HepG2 (cell line): ENCODE data around the gene KMT2E. TPM values are rescaled to one million over a fixed set of nuclear protein-coding genes. Genes with fewer than 3 reads are reported as not detected.

Experiments used
- ATAC-seq: fragments of 200-7000 bp; cut with Tn5 transposase; 3 replicates; pipeline ENCODE4 v1.9.1; 2020; ENCODE audit warnings: mild to moderate bottlenecking, moderate library complexity
- BruUV-seq: library from RNA; stranded (reverse); fragments of 400-500 nt; replicated peaks from 2 replicates; lab custom pipeline; 2021; lab: Mats Ljungman, UMichigan
- CTCF ChIA-PET: fragments of 300-600 bp; formaldehyde crosslinking; extraction: SDS; loops from one replicate; lab custom pipeline; 2021; ENCODE audit warnings: low total read pairs, inconsistent platforms, low intra/inter-chr PET ratio; lab: Yijun Ruan, JAX
- POLR2A ChIA-PET: fragments of 350-600 bp; sonication (Branson Sonifier 250); formaldehyde crosslinking; loops from one replicate; lab custom pipeline; 2020; ENCODE audit warnings: antibody characterized with exemption, inconsistent platforms; lab: Yijun Ruan, JAX
- DNase-seq: peaks from one replicate; pipeline ENCODE4 v3.0.0-alpha.2; 2015; ENCODE audit warnings: low spot score
- FAIRE-seq: peaks from 3 replicates; lab custom pipeline; 2011; peaks lifted over from hg19 to GRCh38; lab: Jason Lieb, UNC
- H2AFZ ChIP-seq: one replicate; pipeline ENCODE4 v1.6.1; 2011; ENCODE audit warnings: low read length, inconsistent platforms
- H3K27ac ChIP-seq: fragments of 300-600 bp; 3 replicates; pipeline ENCODE4 v1.8.0; 2011; ENCODE audit warnings: mixed run types, mild to moderate bottlenecking, mixed read lengths, low read length, inconsistent platforms; ENCODE audit not compliant: insufficient read depth; ENCODE audit errors: extremely low read length
- H3K27me3 ChIP-seq, 2 experiments: fragments of 200-600 bp in 1 of 2; 2 replicates in 1 of 2; 3 replicates in 1 of 2; pipeline versions ENCODE4 v1.6.0 to v1.8.0; 2011; ENCODE audit warnings: low read length in 2 of 2, mild to moderate bottlenecking in 2 of 2, moderate library complexity in 2 of 2, inconsistent platforms in 1 of 2; ENCODE audit not compliant: insufficient read depth in 2 of 2, control insufficient read depth in 1 of 2
- H3K36me3 ChIP-seq, 2 experiments: fragments of 200-600 bp in 1 of 2; replicated peaks in 1 of 2; 2 replicates in 1 of 2; 3 replicates in 1 of 2; pipeline versions ENCODE4 v1.5.1 to v1.8.0; 2011; ENCODE audit warnings: low read length in 2 of 2, inconsistent platforms in 1 of 2; ENCODE audit not compliant: insufficient read depth in 2 of 2, control insufficient read depth in 1 of 2
- H3K4me1 ChIP-seq: 2 replicates; pipeline ENCODE4 v1.5.1; 2012; ENCODE audit warnings: low read length, inconsistent platforms; ENCODE audit not compliant: insufficient read depth
- H3K4me2 ChIP-seq: 2 replicates; pipeline ENCODE4 v1.6.0; 2011; ENCODE audit warnings: low read depth, low read length, inconsistent platforms
- H3K4me3 ChIP-seq, 3 experiments: fragments of 200-600 bp in 1 of 3; sonication (generic), shearing (Covaris generic) in 1 of 3; replicated peaks in 1 of 3; 2 replicates each; pipeline ENCODE4 v1.5.1; 2011 to 2016; ENCODE audit warnings: low read length in 3 of 3, inconsistent platforms in 2 of 3, low read depth in 2 of 3, mild to moderate bottlenecking in 2 of 3, control low read depth in 1 of 3, mixed read lengths in 1 of 3; ENCODE audit not compliant: insufficient read depth in 1 of 3
- H3K79me2 ChIP-seq: one replicate; pipeline ENCODE4 v1.6.1; 2011; ENCODE audit warnings: low read length, inconsistent platforms; ENCODE audit not compliant: insufficient read depth
- H3K9ac ChIP-seq: 2 replicates; pipeline ENCODE4 v1.6.0; 2011; ENCODE audit warnings: mild to moderate bottlenecking, low read depth, low read length, inconsistent platforms; ENCODE audit not compliant: insufficient read depth
- H3K9me3 ChIP-seq: 2 replicates; pipeline ENCODE4 v1.5.1; 2012; ENCODE audit warnings: mild to moderate bottlenecking, low read length
- H4K20me1 ChIP-seq: 2 replicates; pipeline ENCODE4 v1.6.0; 2011; ENCODE audit warnings: inconsistent platforms, mild to moderate bottlenecking, low read length, moderate library complexity; ENCODE audit not compliant: insufficient read depth
- ARNT ChIP-seq: fragments of 450-650 bp; IDR thresholded peaks from 2 replicates; pipeline ENCODE4 v1.6.1; 2017
- E2F2 ChIP-seq: sonication (generic); formaldehyde crosslinking; IDR thresholded peaks from 2 replicates; pipeline ENCODE4 v1.4.0; 2020; ENCODE audit warnings: missing genetic modification reagents, borderline replicate concordance
- GATA4 ChIP-seq: sonication (generic); IDR thresholded peaks from 2 replicates; pipeline ENCODE4 v1.6.1; 2016; ENCODE audit warnings: antibody characterized with exemption, low read depth, borderline replicate concordance
- HMG20B ChIP-seq: conservative IDR thresholded peaks from 2 replicates; pipeline ENCODE4 v1.6.1; 2016; ENCODE audit warnings: missing genetic modification reagents, missing compliant biosample characterization
- KDM6A ChIP-seq: IDR thresholded peaks from 2 replicates; pipeline ENCODE4 v1.6.1; 2016; ENCODE audit warnings: low read depth
- RAD21 ChIP-seq: fragments of 450-650 bp; formaldehyde crosslinking; IDR thresholded peaks from 2 replicates; pipeline ENCODE4 v1.5.0; 2020; ENCODE audit warnings: mild to moderate bottlenecking
- RFX1 ChIP-seq: fragments of 450-650 bp; IDR thresholded peaks from 2 replicates; pipeline ENCODE4 v1.6.1; 2017
- SPEN ChIP-seq: sonication (generic); formaldehyde crosslinking; IDR thresholded peaks from 2 replicates; pipeline ENCODE4 v1.5.1; 2020; ENCODE audit warnings: low read depth, mild to moderate bottlenecking, missing genetic modification reagents
- ZNF740 ChIP-seq: sonication (generic); formaldehyde crosslinking; IDR thresholded peaks from 2 replicates; pipeline ENCODE4 v1.4.0; 2020; ENCODE audit warnings: missing genetic modification reagents
- ZNF770 ChIP-seq: sonication (generic); formaldehyde crosslinking; IDR thresholded peaks from 2 replicates; pipeline ENCODE4 v1.5.0; 2020; ENCODE audit warnings: mild to moderate bottlenecking, missing genetic modification reagents
- WGBS: methylation state at CpG from one replicate; pipeline ENCODE4 v1.1.6; 2017; ENCODE audit warnings: low lambda C conversion rate; 5-methylcytosine and 5-hydroxymethylcytosine counted together
- in situ Hi-C: cut with HindIII; loops from 2 replicates; pipeline ENCODE4 v1.10.0; 2017; ENCODE audit warnings: low pct_unique_long_range_greater_than_20kb; ENCODE audit not compliant: extremely low pct_ligation_motif_present
- intact Hi-C: fragments of 100-400 bp; cut with micrococcal nuclease; formaldehyde crosslinking; loops from one replicate; pipeline ENCODE4 v1.10.0; 2022; ENCODE audit not compliant: unreplicated experiment
- polyA plus RNA-seq, 8 experiments: library from polyadenylated mRNA; depleted of rRNA in 3 of 8; stranded (reverse) in 7 of 8; unstranded in 1 of 8; fragments of >200 nt; fragmentation: Illumina TruSeq in 4 of 8; extraction: Trizol in 4 of 8; gene quantifications; 2 replicates each; pipeline versions ENCODE4 v1.2.1 to v1.2.3, GENCODE V29; 2011 to 2016; ENCODE audit warnings: low read depth in 4 of 8, missing spikeins in 1 of 8, mixed read lengths in 1 of 8; ENCODE audit not compliant: insufficient read depth in 1 of 8
- total RNA-seq, 5 experiments: library from RNA; depleted of rRNA; stranded (reverse); fragments of >200 nt; fragmentation: Illumina TruSeq; extraction: Trizol; gene quantifications; 2 replicates each; pipeline ENCODE4 v1.2.3, GENCODE V29; 2016; ENCODE audit warnings: low read depth in 1 of 5

Gene KMT2E
- total and polyA plus RNA-seq, 2 of the 13 experiments (the other 11 are each of a cell fraction or from before 2014, with no cell fraction given): 6.3 to 24.4 TPM

GRCh38 chr7:105149827-105150226, 135.8 kb downstream of the KMT2E start:
- H4K20me1 ChIP-seq: no peaks in the 10 kb centered on the region; the same call in 1 of the 2 replicates
- no peak overlapping the region for H3K27ac ChIP-seq
- no peak for ATAC-seq
- peaks cover 0 to 3% of the 10 kb centered on the region in 2 experiments; a peak in 1 of 5 replicates for H3K36me3 ChIP-seq
- WGBS: 86% methylated on average over 3 of the region's 3 CpGs
- no TSS peak for BruUV-seq
- CTCF ChIA-PET: no interaction called here
- no peaks in the 10 kb centered on the region for H3K9me3 ChIP-seq
- no peak for TF ChIP-seq GATA4
- TF ChIP-seq SPEN: no peak
- TF ChIP-seq HMG20B: no peak
- no peak for TF ChIP-seq RFX1
- TF ChIP-seq ZNF740 (CRISPR knock-in tag): no peak
- TF ChIP-seq E2F2 (CRISPR knock-in tag): no peak
- no peak for TF ChIP-seq RAD21
- TF ChIP-seq KDM6A (CRISPR knock-in tag): no peak
- no peak for TF ChIP-seq ZNF770 (CRISPR knock-in tag)
- TF ChIP-seq ARNT: no peak
- no peaks in the 10 kb centered on the region for H3K79me2 ChIP-seq
- H3K4me2 ChIP-seq: no peak overlapping the region
- DNase-seq: no peak
- H3K27me3 ChIP-seq: no peaks in the 10 kb centered on the region
- no peak overlapping the region for H2AFZ ChIP-seq
- FAIRE-seq: no peak
- intact Hi-C loops: loop anchor here (10.0 kb wide), 1 partner anchor 45 kb away; no protein-coding TSS in a partner anchor
- in situ Hi-C loops: no loop called here
- H3K4me1 ChIP-seq: peaks cover 13% of the 10 kb centered on the region
- H3K4me3 ChIP-seq: no peak overlapping the region
- H3K9ac ChIP-seq: no peak overlapping the region
- POLR2A ChIA-PET: no interaction called here
